ENCODE measurements around the gene CNTN4.

DNA sequence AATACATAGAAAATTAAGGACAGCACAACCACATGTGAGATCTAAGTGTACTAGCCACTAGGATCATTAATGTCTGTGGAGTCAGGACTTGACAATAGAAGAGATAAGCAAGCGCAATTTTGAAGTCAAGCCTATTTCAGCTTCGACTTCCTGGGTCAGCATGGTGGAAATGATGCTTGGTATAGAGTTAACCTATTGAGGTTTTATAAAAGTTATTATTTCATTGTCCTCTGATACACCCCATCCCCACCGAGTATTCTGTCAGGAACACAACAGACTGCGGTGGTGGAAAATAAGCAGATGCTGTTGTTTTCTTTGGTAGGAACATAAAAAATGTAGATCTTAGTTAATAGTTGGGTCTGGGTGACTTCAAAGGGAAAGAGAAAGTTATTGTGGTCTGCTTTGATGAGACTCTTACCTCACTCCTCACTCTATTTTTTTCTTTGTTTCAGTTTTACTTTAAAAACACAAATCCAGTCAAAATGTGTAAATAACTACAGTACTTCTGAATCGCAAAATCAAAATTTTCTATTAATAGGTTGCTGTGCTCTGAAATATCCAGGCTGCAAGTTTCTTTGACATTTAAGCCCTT lies 929.4 kb downstream of the CNTN4 start:
- TF ChIP-seq, protein P1, sequence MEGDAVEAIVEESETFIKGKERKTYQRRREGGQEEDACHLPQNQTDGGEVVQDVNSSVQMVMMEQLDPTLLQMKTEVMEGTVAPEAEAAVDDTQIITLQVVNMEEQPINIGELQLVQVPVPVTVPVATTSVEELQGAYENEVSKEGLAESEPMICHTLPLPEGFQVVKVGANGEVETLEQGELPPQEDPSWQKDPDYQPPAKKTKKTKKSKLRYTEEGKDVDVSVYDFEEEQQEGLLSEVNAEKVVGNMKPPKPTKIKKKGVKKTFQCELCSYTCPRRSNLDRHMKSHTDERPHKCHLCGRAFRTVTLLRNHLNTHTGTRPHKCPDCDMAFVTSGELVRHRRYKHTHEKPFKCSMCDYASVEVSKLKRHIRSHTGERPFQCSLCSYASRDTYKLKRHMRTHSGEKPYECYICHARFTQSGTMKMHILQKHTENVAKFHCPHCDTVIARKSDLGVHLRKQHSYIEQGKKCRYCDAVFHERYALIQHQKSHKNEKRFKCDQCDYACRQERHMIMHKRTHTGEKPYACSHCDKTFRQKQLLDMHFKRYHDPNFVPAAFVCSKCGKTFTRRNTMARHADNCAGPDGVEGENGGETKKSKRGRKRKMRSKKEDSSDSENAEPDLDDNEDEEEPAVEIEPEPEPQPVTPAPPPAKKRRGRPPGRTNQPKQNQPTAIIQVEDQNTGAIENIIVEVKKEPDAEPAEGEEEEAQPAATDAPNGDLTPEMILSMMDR (IDR thresholded peaks at IDR 0.05), result no peak
- TF ChIP-seq EZH2phosphoT487 (IDR thresholded peaks at IDR 0.05), result no peak
- TF ChIP-seq EZH2 (IDR thresholded peaks at IDR 0.05), result no peak
